Hepatocyte (in vitro differentiated cells): ENCODE data around the gene TAOK3.

Experiments
- EZH2phosphoT487 ChIP-seq: fragments of 200-600 bp; sonication (generic); IDR thresholded peaks from one replicate; pipeline ENCODE4 v1.6.1; 2018; ENCODE audit warnings: antibody characterized with exemption, mild to moderate bottlenecking, low read depth, moderate library complexity; ENCODE audit not compliant: unreplicated experiment, severe bottlenecking
- TF ChIP-seq, protein P1 (sequence below): fragments of 200-600 bp; sonication (generic); IDR thresholded peaks from 2 replicates; pipeline ENCODE4 v1.5.1; 2016; ENCODE audit warnings: antibody characterized with exemption, mild to moderate bottlenecking; ENCODE audit not compliant: poor library complexity

DNA sequence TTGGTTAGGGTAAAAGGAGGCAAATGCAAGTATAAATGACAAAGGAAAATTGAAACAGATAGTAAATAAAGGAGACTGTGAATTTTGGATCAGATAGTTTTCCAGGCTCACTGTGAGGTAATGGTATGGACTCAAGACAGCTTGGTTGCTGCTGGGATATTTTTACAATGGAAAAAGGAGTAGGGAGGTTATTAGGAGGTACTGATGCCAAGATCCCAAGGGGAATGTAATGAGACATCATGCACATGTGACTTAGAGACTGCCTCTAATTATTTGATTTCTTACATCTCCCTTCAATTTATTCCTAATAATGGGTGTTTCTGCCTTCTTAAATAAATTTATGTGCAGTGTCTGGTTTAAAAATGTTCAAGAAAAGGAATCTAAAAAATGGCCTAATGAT, 56.9 kb downstream of the TAOK3 start:
- TF ChIP-seq, protein P1, sequence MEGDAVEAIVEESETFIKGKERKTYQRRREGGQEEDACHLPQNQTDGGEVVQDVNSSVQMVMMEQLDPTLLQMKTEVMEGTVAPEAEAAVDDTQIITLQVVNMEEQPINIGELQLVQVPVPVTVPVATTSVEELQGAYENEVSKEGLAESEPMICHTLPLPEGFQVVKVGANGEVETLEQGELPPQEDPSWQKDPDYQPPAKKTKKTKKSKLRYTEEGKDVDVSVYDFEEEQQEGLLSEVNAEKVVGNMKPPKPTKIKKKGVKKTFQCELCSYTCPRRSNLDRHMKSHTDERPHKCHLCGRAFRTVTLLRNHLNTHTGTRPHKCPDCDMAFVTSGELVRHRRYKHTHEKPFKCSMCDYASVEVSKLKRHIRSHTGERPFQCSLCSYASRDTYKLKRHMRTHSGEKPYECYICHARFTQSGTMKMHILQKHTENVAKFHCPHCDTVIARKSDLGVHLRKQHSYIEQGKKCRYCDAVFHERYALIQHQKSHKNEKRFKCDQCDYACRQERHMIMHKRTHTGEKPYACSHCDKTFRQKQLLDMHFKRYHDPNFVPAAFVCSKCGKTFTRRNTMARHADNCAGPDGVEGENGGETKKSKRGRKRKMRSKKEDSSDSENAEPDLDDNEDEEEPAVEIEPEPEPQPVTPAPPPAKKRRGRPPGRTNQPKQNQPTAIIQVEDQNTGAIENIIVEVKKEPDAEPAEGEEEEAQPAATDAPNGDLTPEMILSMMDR: no peak
- TF ChIP-seq EZH2phosphoT487: no peak
